H1 (cell line): ENCODE results near the gene FHAD1. TPM values are rescaled to one million over a fixed set of nuclear protein-coding genes. Genes with fewer than 3 reads are reported as not detected.

Source experiments
- CTCF ChIA-PET: fragments of 300-600 bp; sonication (Branson Sonifier 250); formaldehyde crosslinking; loops from one replicate; lab custom pipeline; 2021; ENCODE audit not compliant: partially characterized antibody; lab: Charles Lee
- POLR2A ChIA-PET: fragments of 300-600 bp; sonication (Branson Sonifier 250); formaldehyde crosslinking; loops from one replicate; lab custom pipeline; 2021; ENCODE audit warnings: inconsistent platforms; ENCODE audit not compliant: partially characterized antibody; lab: Charles Lee
- DNase-seq, 2 experiments: peaks; one replicate each; pipeline versions ENCODE4 v3.0.0 to v3.0.0-alpha.2; 2010 to 2022; ENCODE audit warnings: low spot score in 2 of 2, low read depth in 1 of 2, mixed read lengths in 1 of 2
- FAIRE-seq: peaks from 2 replicates; lab custom pipeline; 2011; peaks lifted over from hg19 to GRCh38; lab: Jason Lieb, UNC
- H2AFZ ChIP-seq: 2 replicates; pipeline ENCODE4 v1.8.1; 2012; ENCODE audit warnings: low read length, inconsistent platforms
- H2AK5ac ChIP-seq: 2 replicates; pipeline ENCODE4 v1.6.1; 2013; ENCODE audit warnings: low read depth, low read length
- H2BK120ac ChIP-seq: replicated peaks from 2 replicates; pipeline ENCODE3; 2013; ENCODE audit warnings: low read depth, low read length, inconsistent platforms
- H2BK12ac ChIP-seq: 2 replicates; pipeline ENCODE4 v1.6.1; 2013; ENCODE audit warnings: low read depth, low read length
- H2BK15ac ChIP-seq: 2 replicates; pipeline ENCODE4 v1.6.1; 2013; ENCODE audit warnings: low read length
- H2BK20ac ChIP-seq: 2 replicates; pipeline ENCODE4 v1.6.1; 2013; ENCODE audit warnings: low read length
- H2BK5ac ChIP-seq: 2 replicates; pipeline ENCODE4 v1.6.1; 2013; ENCODE audit warnings: low read depth, low read length
- H3K14ac ChIP-seq: 2 replicates; pipeline ENCODE4 v1.6.1; 2013; ENCODE audit warnings: inconsistent platforms; ENCODE audit not compliant: insufficient read length
- H3K18ac ChIP-seq: 2 replicates; pipeline ENCODE4 v1.6.1; 2013; ENCODE audit warnings: low read length; ENCODE audit errors: extremely low read depth
- H3K23ac ChIP-seq: 2 replicates; pipeline ENCODE4 v1.6.1; 2013; ENCODE audit warnings: inconsistent platforms; ENCODE audit not compliant: insufficient read length
- H3K23me2 ChIP-seq: 2 replicates; pipeline ENCODE4 v1.6.1; 2013; ENCODE audit warnings: low read depth, low read length
- H3K27ac ChIP-seq: 2 replicates; pipeline ENCODE4 v1.6.1; 2011; ENCODE audit warnings: low read depth, low read length, inconsistent platforms
- H3K27me3 ChIP-seq, 4 experiments: replicated peaks in 1 of 4; 1 replicate in 1 of 4; 2 replicates in 3 of 4; pipeline versions ENCODE4 v1.6.1 to v1.8.1; 2011 to 2013; ENCODE audit warnings: low read length in 3 of 4, mild to moderate bottlenecking in 3 of 4, inconsistent platforms in 2 of 4, mixed read lengths in 2 of 4, moderate library complexity in 1 of 4; ENCODE audit not compliant: control insufficient read depth in 3 of 4, insufficient read depth in 3 of 4; ENCODE audit errors: extremely low read depth in 1 of 4
- H3K36me3 ChIP-seq, 4 experiments: 2 replicates each; pipeline versions ENCODE4 v1.6.1 to v1.8.1; 2011 to 2013; ENCODE audit warnings: mild to moderate bottlenecking in 4 of 4, low read length in 3 of 4, moderate library complexity in 2 of 4, control low read depth in 1 of 4, inconsistent platforms in 1 of 4; ENCODE audit not compliant: insufficient read depth in 4 of 4, control insufficient read depth in 2 of 4
- H3K4ac ChIP-seq: replicated peaks from 2 replicates; pipeline ENCODE3; 2013; ENCODE audit warnings: low read length, low read depth, mixed read lengths, inconsistent platforms; ENCODE audit not compliant: insufficient read length
- H3K4me1 ChIP-seq, 4 experiments: replicated peaks in 1 of 4; 1 replicate in 1 of 4; 2 replicates in 3 of 4; pipeline versions ENCODE4 v1.6.1 to v1.8.1; 2011 to 2013; ENCODE audit warnings: low read length in 3 of 4, inconsistent platforms in 2 of 4, mixed read lengths in 1 of 4; ENCODE audit not compliant: insufficient read depth in 4 of 4, control insufficient read depth in 3 of 4
- H3K4me2 ChIP-seq, 2 experiments: 2 replicates each; pipeline versions ENCODE4 v1.6.1 to v1.8.1; 2011 to 2013; ENCODE audit warnings: low read depth in 2 of 2, low read length in 2 of 2, control low read depth in 1 of 2, inconsistent platforms in 1 of 2, mild to moderate bottlenecking in 1 of 2; ENCODE audit not compliant: insufficient read depth in 1 of 2
- H3K4me3 ChIP-seq, 4 experiments: fragments of 200-600, 300-600 bp in 1 of 4; sonication (generic), shearing (Covaris generic), sonication (Bioruptor Twin) in 1 of 4; 2 replicates each; pipeline versions ENCODE4 v1.5.1 to v1.8.1; 2011 to 2016; ENCODE audit warnings: low read length in 4 of 4, low read depth in 3 of 4, control low read depth in 2 of 4, inconsistent platforms in 2 of 4, mild to moderate bottlenecking in 2 of 4, mixed read lengths in 1 of 4, moderate library complexity in 1 of 4; ENCODE audit not compliant: insufficient read depth in 2 of 4; ENCODE audit errors: extremely low read depth in 1 of 4
- H3K56ac ChIP-seq: replicated peaks from 2 replicates; pipeline ENCODE3; 2013; ENCODE audit warnings: low read depth, mild to moderate bottlenecking, mixed read lengths, low read length, inconsistent platforms; ENCODE audit not compliant: insufficient read length
- H3K79me1 ChIP-seq: 2 replicates; pipeline ENCODE4 v1.6.1; 2013; ENCODE audit warnings: low read depth, low read length, control low read depth
- H3K79me2 ChIP-seq, 2 experiments: 2 replicates each; pipeline versions ENCODE4 v1.6.1 to v1.8.1; 2012 to 2013; ENCODE audit warnings: low read length in 2 of 2, mild to moderate bottlenecking in 2 of 2, inconsistent platforms in 1 of 2; ENCODE audit not compliant: insufficient read depth in 2 of 2, control insufficient read depth in 1 of 2
- H3K9ac ChIP-seq, 4 experiments: replicated peaks in 1 of 4; 1 replicate in 1 of 4; 2 replicates in 3 of 4; pipeline versions ENCODE4 v1.6.1 to v1.8.1; 2011 to 2013; ENCODE audit warnings: low read depth in 3 of 4, low read length in 3 of 4, control low read depth in 2 of 4, mild to moderate bottlenecking in 2 of 4, moderate library complexity in 2 of 4, inconsistent platforms in 1 of 4; ENCODE audit errors: extremely low read depth in 1 of 4
- H3K9me3 ChIP-seq, 2 experiments: 2 replicates each; pipeline versions ENCODE4 v1.6.1 to v1.8.1; 2012 to 2013; ENCODE audit warnings: mild to moderate bottlenecking in 2 of 2, moderate library complexity in 2 of 2, control low read depth in 1 of 2, inconsistent platforms in 1 of 2, low read depth in 1 of 2, low read length in 1 of 2, mixed read lengths in 1 of 2; ENCODE audit not compliant: insufficient read depth in 2 of 2
- H4K20me1 ChIP-seq, 2 experiments: replicated peaks in 1 of 2; 2 replicates each; pipeline versions ENCODE3 to v1.8.1; 2011 to 2013; ENCODE audit warnings: inconsistent platforms in 2 of 2, low read length in 2 of 2, mild to moderate bottlenecking in 1 of 2; ENCODE audit not compliant: insufficient read depth in 2 of 2, control insufficient read depth in 1 of 2
- H4K5ac ChIP-seq: 2 replicates; pipeline ENCODE4 v1.6.1; 2013; ENCODE audit warnings: low read length, low read depth, mixed read lengths, inconsistent platforms; ENCODE audit not compliant: insufficient read length
- H4K8ac ChIP-seq: 2 replicates; pipeline ENCODE4 v1.8.0; 2013; ENCODE audit warnings: mild to moderate bottlenecking, moderate library complexity, low read length, inconsistent platforms; ENCODE audit not compliant: insufficient read depth; ENCODE audit errors: extremely low read depth
- H4K91ac ChIP-seq: replicated peaks from 2 replicates; pipeline ENCODE3; 2013; ENCODE audit warnings: low read length, mixed read lengths, inconsistent platforms; ENCODE audit not compliant: insufficient read length
- ATF3 ChIP-seq: IDR thresholded peaks from 2 replicates; pipeline ENCODE4 v1.6.1; 2011; ENCODE audit warnings: low read depth, mild to moderate bottlenecking, low read length; ENCODE audit not compliant: insufficient read depth
- BCL11A ChIP-seq, 2 experiments: IDR thresholded peaks; one replicate each; pipeline ENCODE4 v1.6.1; 2011; ENCODE audit warnings: low read depth in 2 of 2, low read length in 2 of 2, mild to moderate bottlenecking in 2 of 2
- CHD1 ChIP-seq: IDR thresholded peaks from 2 replicates; pipeline ENCODE4 v1.6.1; 2012; ENCODE audit warnings: low read depth, low read length, improper control_type of control experiment
- EP300 ChIP-seq, 2 experiments: IDR thresholded peaks; 1 replicate in 1 of 2; 2 replicates in 1 of 2; pipeline ENCODE4 v1.6.1; 2011 to 2012; ENCODE audit warnings: low read depth in 2 of 2, low read length in 2 of 2, mild to moderate bottlenecking in 2 of 2, borderline replicate concordance in 1 of 2, inconsistent platforms in 1 of 2, moderate library complexity in 1 of 2
- EZH2 ChIP-seq: fragments of 200-600 bp; sonication (generic); IDR thresholded peaks from 2 replicates; pipeline ENCODE4 v1.7.1; 2012; ENCODE audit warnings: low read depth, mild to moderate bottlenecking, moderate library complexity, low read length, inconsistent platforms; ENCODE audit not compliant: severe bottlenecking
- MAFK ChIP-seq: IDR thresholded peaks from 2 replicates; pipeline ENCODE4 v1.6.1; 2012; ENCODE audit warnings: low read depth, mild to moderate bottlenecking, improper control_type of control experiment, low read length
- POLR2AphosphoS5 ChIP-seq: IDR thresholded peaks from 2 replicates; pipeline ENCODE4 v1.6.1; 2011; ENCODE audit warnings: low read depth, low read length
- RFX5 ChIP-seq: IDR thresholded peaks from 2 replicates; pipeline ENCODE4 v1.6.1; 2011; ENCODE audit warnings: low read depth, low read length, improper control_type of control experiment, borderline replicate concordance
- SIRT6 ChIP-seq: IDR thresholded peaks from one replicate; pipeline ENCODE4 v1.7.1; 2012; ENCODE audit warnings: low read length, inconsistent platforms
- TEAD4 ChIP-seq: IDR thresholded peaks from 2 replicates; pipeline ENCODE4 v1.6.1; 2012; ENCODE audit warnings: low read depth, low read length, inconsistent platforms, mixed read lengths
- WGBS, 2 experiments: shearing (Covaris generic) in 1 of 2; methylation state at CpG; one replicate each; pipeline versions ENCODE4 v1.1.6 to v1.1.7; 2013 to 2015; ENCODE audit warnings: low lambda C conversion rate in 2 of 2, mixed read lengths in 2 of 2, inconsistent platforms in 1 of 2, low coverage in 1 of 2, missing lambda C conversion rate in 1 of 2; ENCODE audit not compliant: insufficient replicate concordance in 2 of 2, insufficient coverage in 1 of 2, insufficient read length in 1 of 2; ENCODE audit errors: extremely low coverage in 1 of 2, missing lambda C conversion rate in 1 of 2; 5-methylcytosine and 5-hydroxymethylcytosine counted together
- polyA plus RNA-seq, 7 experiments: library from polyadenylated mRNA; depleted of rRNA in 3 of 7; stranded (reverse) in 5 of 7; unstranded in 2 of 7; fragments of >200 nt in 5 of 7; fragments of 200-250 nt in 2 of 7; gene quantifications; 1 replicate in 5 of 7; 2 replicates in 1 of 7; 4 replicates in 1 of 7; pipeline versions ENCODE4 v1.2.1 to v1.2.3, GENCODE V29; 2011 to 2013; ENCODE audit warnings: missing spikeins in 2 of 7, mixed read lengths in 2 of 7
- total RNA-seq: library from RNA; stranded (reverse); fragmentation: NEBNext Ultra II Directional; extraction: Animal tissue kit (Norgen Biotek cat#: 25700); gene quantifications from 2 replicates; pipeline ENCODE4 v1.2.1, GENCODE V29; 2021

The FHAD1 gene
- total and polyA plus RNA-seq, 2 of the 8 experiments (the other 6 are each of a cell fraction or from before 2014, with no cell fraction given), result 0.39 to 0.69 TPM

- H3K36me3 ChIP-seq, result no peaks in the 10 kb centered on the region; a peak in 1 of 8 replicates
- DNase-seq (no peak), FAIRE-seq (no peak)
- H2BK12ac ChIP-seq, result peak overlapping the region; percentile 99; the same call in 1 of the 2 replicates
- peak overlapping the region; percentile 83; the same call in 1 of the 2 replicates for H2BK15ac ChIP-seq
- H3K27ac ChIP-seq, result no peak overlapping the region
- no peak overlapping the region for H3K14ac ChIP-seq
- no peaks in the 10 kb centered on the region for H4K20me1 ChIP-seq
- H3K4ac ChIP-seq, result no peak overlapping the region
- no peaks in the 10 kb centered on the region for H3K9me3 ChIP-seq
- H2AK5ac ChIP-seq, result peak overlapping the region; percentile 87; the same call in 1 of the 2 replicates
- no peak overlapping the region for H3K56ac ChIP-seq
- peak overlapping the region; percentile 27 for H4K91ac ChIP-seq
- no peak overlapping the region for H3K9ac ChIP-seq
- no peak overlapping the region for H4K5ac ChIP-seq
- POLR2A ChIA-PET, result interaction anchor here (1.5 kb wide), 1 partner anchor 41 kb away, joined by 3 read pairs; no protein-coding TSS in a partner anchor
- peaks cover 7% of the 10 kb centered on the region for H3K23me2 ChIP-seq
- H2BK120ac ChIP-seq, result no peak overlapping the region
- no peak overlapping the region; a peak in 1 of 4 replicates for H3K4me2 ChIP-seq
- H2AFZ ChIP-seq, result no peak overlapping the region
- no peak overlapping the region for H3K4me3 ChIP-seq
- peak overlapping the region; percentile 27; the same call in 1 of the 2 replicates for H3K18ac ChIP-seq
- H2BK20ac ChIP-seq, result peak overlapping the region; percentile 100; the same call in 1 of the 2 replicates
- peaks cover 3 to 46% (median 39%) of the 10 kb centered on the region in 4 experiments for H3K27me3 ChIP-seq
- H3K79me2 ChIP-seq, result no peaks in the 10 kb centered on the region
- 86% methylated on average over 26 of the region's 26 CpGs; no CpG with 5 or more reads in 1 of the 2 experiments for WGBS, 2 experiments
- CTCF ChIA-PET, result interaction anchor here (0.6 to 1.2 kb wide), 5 partner anchors 8 to 58 kb away, joined by 3 to 7 read pairs (median 4); no protein-coding TSS in a partner anchor
- 0 out of 2 replicates have a peak overlapping the region, but pooled peaks have one; percentile 72 for H2BK5ac ChIP-seq
- H3K23ac ChIP-seq, result no peak overlapping the region
- H3K79me1 ChIP-seq, result no peaks in the 10 kb centered on the region
- H3K4me1 ChIP-seq, result peaks cover 18 to 28% (median 19%) of the 10 kb centered on the region in 4 experiments
- H4K8ac ChIP-seq, result no peak overlapping the region
- TF ChIP-seq CHD1, result no peak
- no peak for TF ChIP-seq SIRT6
- no peak for TF ChIP-seq ATF3
- TF ChIP-seq TEAD4, result no peak
- no peak for TF ChIP-seq POLR2AphosphoS5
- no peak for TF ChIP-seq EZH2
- no peak for TF ChIP-seq MAFK
- TF ChIP-seq EP300 (IDR thresholded peaks at IDR 0.05; ENCODE audit: borderline replicate concordance in 1 of 2, low read depth in 2 of 2, low read length in 2 of 2), result no peak
- no peak for TF ChIP-seq RFX5
- no peak for TF ChIP-seq BCL11A (IDR thresholded peaks at IDR 0.05; ENCODE audit: low read depth in 2 of 2, low read length in 2 of 2)
Measured at GRCh38 chr1:15382601-15383518, 135.8 kb downstream of the FHAD1 start.
